Adrenal gland (tissue), 12 donors: Measurements from ENCODE around the gene APBA1. TPM values are rescaled to one million over a fixed set of nuclear protein-coding genes. Genes with fewer than 3 reads are reported as not detected.

Experiments used
- DNase-seq, 7 donors: peaks; one replicate each; pipeline ENCODE4 v3.0.0-alpha.2; 2019 to 2020
- H3K27ac ChIP-seq, 5 donors: fragments of 200-600 bp; sonication (generic) in 4 of 5; 1 replicate in 3 of 5; 2 replicates in 2 of 5; pipeline versions ENCODE4 v1.5.1 to v1.8.0; 2016 to 2020; ENCODE audit warnings: mild to moderate bottlenecking in 1 of 5
- H3K27me3 ChIP-seq: fragments of 200-600 bp; 2 replicates; pipeline ENCODE4 v1.8.0; 2021
- H3K36me3 ChIP-seq, 2 donors: fragments of 200-600 bp; replicated peaks in 1 of 2; 1 replicate in 1 of 2; 2 replicates in 1 of 2; pipeline versions ENCODE4 v1.5.1 to v1.8.0; 2018 to 2022
- H3K4me1 ChIP-seq, 2 donors: fragments of 200-600 bp; replicated peaks in 1 of 2; 1 replicate in 1 of 2; 2 replicates in 1 of 2; pipeline versions ENCODE4 v1.5.1 to v1.8.0; 2018 to 2021
- H3K4me3 ChIP-seq, 4 donors: fragments of 200-600 bp; sonication (generic) in 3 of 4; one replicate each; pipeline ENCODE4 v1.5.1; 2016 to 2018
- H3K9me3 ChIP-seq, 3 donors: fragments of 200-600 bp; sonication (generic) in 1 of 3; replicated peaks in 1 of 3; 1 replicate in 2 of 3; 2 replicates in 1 of 3; pipeline versions ENCODE4 v1.5.1 to v1.8.0; 2016 to 2021
- POLR2A ChIP-seq, 2 donors: fragments of 450-650 bp; IDR thresholded peaks; one replicate each; pipeline ENCODE4 v1.6.1; 2017; ENCODE audit warnings: antibody characterized with exemption in 2 of 2, mild to moderate bottlenecking in 2 of 2, moderate library complexity in 1 of 2
- WGBS, 4 donors: extraction: QIAGEN DNeasy Blood & Tissue Kit in 2 of 4; methylation state at CpG; one replicate each; pipeline versions ENCODE4 v1.1.5 to v1.1.7; 2013 to 2017; 5-methylcytosine and 5-hydroxymethylcytosine counted together
- intact Hi-C, 2 donors: fragments of 100-400 bp; cut with DNase I; formaldehyde crosslinking; loops; one replicate each; pipeline versions ENCODE4 v1.14.1 to v1.15.0; 2022 to 2023
- polyA plus RNA-seq, 3 donors: library from polyadenylated mRNA; stranded (reverse); fragments of 200-250 nt in 2 of 3; fragments of 350-450 nt in 1 of 3; fragmentation: Illumina TruSeq in 1 of 3; extraction: RNeasy Lipid Tissue Mini Kit (QIAGEN cat#74804) in 1 of 3; gene quantifications; one replicate each; pipeline ENCODE4 v1.2.3, GENCODE V29; 2013 to 2014
- total RNA-seq, 9 donors: library from RNA; depleted of rRNA in 4 of 9; stranded (reverse); fragments of >200 nt in 4 of 9; fragments of 120-200 nt in 1 of 9; fragmentation: NEBNext Ultra II Directional in 1 of 9; extraction: Animal tissue kit (Norgen Biotek cat#: 25700) in 1 of 9; gene quantifications; one replicate each; pipeline versions ENCODE4 v1.1.0 to v1.2.4, GENCODE V29; 2013 to 2023
- TF ChIP-seq, protein P1 (sequence below), 6 experiments: fragments of 450-650 bp in 4 of 6; fragments of 200-600 bp in 2 of 6; sonication (generic) in 1 of 6; IDR thresholded peaks; 1 replicate in 5 of 6; 2 replicates in 1 of 6; pipeline versions ENCODE4 v1.5.1 to v1.8.0; 2016 to 2021; ENCODE audit warnings: antibody characterized with exemption in 6 of 6, mild to moderate bottlenecking in 2 of 6, moderate library complexity in 1 of 6
- donor health status: healthy with polysubstance abuse.
- donor health status: Bipolar disorder and iron deficiency.
- donor health status: DM: yes; HTN: yes; CAD: no.
- donor health status: DM: no; HTN: no; CAD: no.
- donor health status: DM: no; HTN: no; CAD: no.
- donor health status: DM: yes; HTN: yes; CAD: no.

APBA1 gene
- total and polyA plus RNA-seq, 12 donors, result 0.64 to 6.4 (median 3.5) TPM

GRCh38 chr9:69549310-69550202 is 122.6 kb downstream of the APBA1 start:
- TF ChIP-seq, protein P1, sequence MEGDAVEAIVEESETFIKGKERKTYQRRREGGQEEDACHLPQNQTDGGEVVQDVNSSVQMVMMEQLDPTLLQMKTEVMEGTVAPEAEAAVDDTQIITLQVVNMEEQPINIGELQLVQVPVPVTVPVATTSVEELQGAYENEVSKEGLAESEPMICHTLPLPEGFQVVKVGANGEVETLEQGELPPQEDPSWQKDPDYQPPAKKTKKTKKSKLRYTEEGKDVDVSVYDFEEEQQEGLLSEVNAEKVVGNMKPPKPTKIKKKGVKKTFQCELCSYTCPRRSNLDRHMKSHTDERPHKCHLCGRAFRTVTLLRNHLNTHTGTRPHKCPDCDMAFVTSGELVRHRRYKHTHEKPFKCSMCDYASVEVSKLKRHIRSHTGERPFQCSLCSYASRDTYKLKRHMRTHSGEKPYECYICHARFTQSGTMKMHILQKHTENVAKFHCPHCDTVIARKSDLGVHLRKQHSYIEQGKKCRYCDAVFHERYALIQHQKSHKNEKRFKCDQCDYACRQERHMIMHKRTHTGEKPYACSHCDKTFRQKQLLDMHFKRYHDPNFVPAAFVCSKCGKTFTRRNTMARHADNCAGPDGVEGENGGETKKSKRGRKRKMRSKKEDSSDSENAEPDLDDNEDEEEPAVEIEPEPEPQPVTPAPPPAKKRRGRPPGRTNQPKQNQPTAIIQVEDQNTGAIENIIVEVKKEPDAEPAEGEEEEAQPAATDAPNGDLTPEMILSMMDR (IDR thresholded peaks at IDR 0.05), result peak; percentile 68 to 87 (median 77)
- TF ChIP-seq POLR2A (IDR thresholded peaks at IDR 0.05), result no peak
- Histone ChIP-seq H3K27me3 (no peaks in the 10 kb centered on the region), H3K9me3 (no peaks in the 10 kb centered on the region), H3K36me3 (no peaks in the 10 kb centered on the region), H3K4me1 (no peaks in the 10 kb centered on the region), H3K4me3 (no peak overlapping the region), H3K27ac (no peak overlapping the region)
- peak in 5 of 7 donors; percentile 17 to 32 (median 25) for DNase-seq
- 20 to 28% (median 23%) methylated on average over 14 of the region's 14 CpGs for WGBS, 4 donors
- intact Hi-C loops, result loop anchor here (2.0 to 5.0 kb wide), 2 partner anchors 122 to 127 kb away; no protein-coding TSS in a partner anchor

- Histone ChIP-seq H3K4me1 (no peaks in the 10 kb centered on the region), H3K9me3 (no peaks in the 10 kb centered on the region), H3K36me3 (no peaks in the 10 kb centered on the region), H3K27ac (no peak overlapping the region), H3K27me3 (no peaks in the 10 kb centered on the region), H3K4me3 (no peak overlapping the region)
- WGBS, 4 donors, result 73 to 94% (median 81%) methylated on average over 3 of the region's 3 CpGs
- no peak for TF ChIP-seq POLR2A (IDR thresholded peaks at IDR 0.05)
- TF ChIP-seq, protein P1 (IDR thresholded peaks at IDR 0.05), result no peak
- DNase-seq, result no peak
- intact Hi-C loops, result loop anchor here (2.0 to 5.0 kb wide), 2 partner anchors 121 to 126 kb away; no protein-coding TSS in a partner anchor
Observed at GRCh38 chr9:69548681-69549080, 123.5 kb downstream of the APBA1 start.

DNA sequence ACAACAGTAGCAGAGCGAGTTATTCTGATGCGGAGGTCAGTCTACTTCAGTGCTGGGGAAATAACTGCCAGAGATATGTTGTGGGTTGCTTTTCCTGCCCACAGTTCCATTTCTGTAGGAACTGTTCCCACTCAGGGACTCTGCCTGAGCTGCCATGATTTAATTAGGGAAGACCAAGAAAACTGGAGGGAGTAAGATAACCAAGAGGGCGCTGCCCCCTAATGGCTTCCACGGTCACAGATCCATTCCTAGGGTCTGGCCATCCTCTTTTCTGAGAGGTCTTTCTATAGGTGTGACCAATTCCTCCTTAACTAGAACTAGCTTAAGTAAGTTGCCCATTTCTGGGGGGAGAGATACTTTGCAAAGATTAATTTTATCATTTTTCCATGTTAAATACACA is 125.9 kb downstream of the APBA1 start:
- DNase-seq, result peak in 1 of 7 donors; percentile 2
- H3K36me3 ChIP-seq, result no peaks in the 10 kb centered on the region

More for the DNA sequence above, 125.9 kb downstream of the APBA1 start:
- no peak overlapping the region for H3K27ac ChIP-seq
- H3K27me3 ChIP-seq, result no peaks in the 10 kb centered on the region
- H3K4me3 ChIP-seq, result no peak overlapping the region
- no peaks in the 10 kb centered on the region for H3K4me1 ChIP-seq
- intact Hi-C loops, result loop anchor here in 1 of 2 donors (5.0 kb wide), 1 partner anchor 119 kb away; no protein-coding TSS in a partner anchor
- no peaks in the 10 kb centered on the region for H3K9me3 ChIP-seq
- TF ChIP-seq, protein P1 (IDR thresholded peaks at IDR 0.05), result no peak
- no peak for TF ChIP-seq POLR2A (IDR thresholded peaks at IDR 0.05)
- WGBS, 4 donors, result 69 to 82% (median 77%) methylated on average over 4 of the region's 4 CpGs
